Astrocyte (in vitro differentiated cells and primary cell): ENCODE measurements around the gene RSPH1.

Experiments
- EZH2 ChIP-seq: IDR thresholded peaks from 2 replicates; pipeline ENCODE4 v1.6.1; 2012; ENCODE audit warnings: mild to moderate bottlenecking, low read length, inconsistent platforms; ENCODE audit not compliant: insufficient read depth
- TF ChIP-seq, protein P1 (sequence below): IDR thresholded peaks from 2 replicates; pipeline ENCODE4 v1.5.1; 2011; ENCODE audit warnings: low read depth, mild to moderate bottlenecking, inconsistent platforms, low read length, moderate library complexity; ENCODE audit not compliant: insufficient read depth

DNA sequence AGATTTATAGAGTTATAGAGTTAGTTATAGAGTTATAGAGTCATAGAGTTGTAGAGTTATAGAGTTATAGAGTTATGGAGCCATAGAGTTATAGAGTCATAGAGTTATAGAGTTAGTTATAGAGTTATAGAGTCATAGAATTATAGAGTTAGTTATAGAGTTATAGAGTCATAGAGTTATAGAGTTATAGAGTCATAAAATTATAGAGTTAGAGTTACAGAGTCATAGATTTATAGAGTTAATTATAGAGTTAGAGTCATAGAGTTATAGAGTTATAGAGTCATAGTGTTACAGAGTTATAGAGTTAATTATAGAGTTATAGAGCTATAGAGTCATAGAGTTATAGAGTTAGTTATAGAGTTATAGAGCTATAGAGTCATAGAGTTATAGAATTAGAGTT, 60.2 kb downstream of the RSPH1 start:
- TF ChIP-seq, protein P1, sequence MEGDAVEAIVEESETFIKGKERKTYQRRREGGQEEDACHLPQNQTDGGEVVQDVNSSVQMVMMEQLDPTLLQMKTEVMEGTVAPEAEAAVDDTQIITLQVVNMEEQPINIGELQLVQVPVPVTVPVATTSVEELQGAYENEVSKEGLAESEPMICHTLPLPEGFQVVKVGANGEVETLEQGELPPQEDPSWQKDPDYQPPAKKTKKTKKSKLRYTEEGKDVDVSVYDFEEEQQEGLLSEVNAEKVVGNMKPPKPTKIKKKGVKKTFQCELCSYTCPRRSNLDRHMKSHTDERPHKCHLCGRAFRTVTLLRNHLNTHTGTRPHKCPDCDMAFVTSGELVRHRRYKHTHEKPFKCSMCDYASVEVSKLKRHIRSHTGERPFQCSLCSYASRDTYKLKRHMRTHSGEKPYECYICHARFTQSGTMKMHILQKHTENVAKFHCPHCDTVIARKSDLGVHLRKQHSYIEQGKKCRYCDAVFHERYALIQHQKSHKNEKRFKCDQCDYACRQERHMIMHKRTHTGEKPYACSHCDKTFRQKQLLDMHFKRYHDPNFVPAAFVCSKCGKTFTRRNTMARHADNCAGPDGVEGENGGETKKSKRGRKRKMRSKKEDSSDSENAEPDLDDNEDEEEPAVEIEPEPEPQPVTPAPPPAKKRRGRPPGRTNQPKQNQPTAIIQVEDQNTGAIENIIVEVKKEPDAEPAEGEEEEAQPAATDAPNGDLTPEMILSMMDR, result no peak
- TF ChIP-seq EZH2, result no peak
